WI38 (cell line): ENCODE measurements around the gene OR6B3.

Experiments used
- H3K4me3 ChIP-seq: 2 replicates; pipeline ENCODE4 v1.5.1; 2011; ENCODE audit warnings: low read depth, mild to moderate bottlenecking, control low read depth, low read length
- TF ChIP-seq, protein P1 (sequence below): IDR thresholded peaks from 2 replicates; pipeline ENCODE4 v1.5.1; 2012; ENCODE audit warnings: low read depth, mild to moderate bottlenecking, control low read depth, low read length

Gene OR6B3

DNA sequence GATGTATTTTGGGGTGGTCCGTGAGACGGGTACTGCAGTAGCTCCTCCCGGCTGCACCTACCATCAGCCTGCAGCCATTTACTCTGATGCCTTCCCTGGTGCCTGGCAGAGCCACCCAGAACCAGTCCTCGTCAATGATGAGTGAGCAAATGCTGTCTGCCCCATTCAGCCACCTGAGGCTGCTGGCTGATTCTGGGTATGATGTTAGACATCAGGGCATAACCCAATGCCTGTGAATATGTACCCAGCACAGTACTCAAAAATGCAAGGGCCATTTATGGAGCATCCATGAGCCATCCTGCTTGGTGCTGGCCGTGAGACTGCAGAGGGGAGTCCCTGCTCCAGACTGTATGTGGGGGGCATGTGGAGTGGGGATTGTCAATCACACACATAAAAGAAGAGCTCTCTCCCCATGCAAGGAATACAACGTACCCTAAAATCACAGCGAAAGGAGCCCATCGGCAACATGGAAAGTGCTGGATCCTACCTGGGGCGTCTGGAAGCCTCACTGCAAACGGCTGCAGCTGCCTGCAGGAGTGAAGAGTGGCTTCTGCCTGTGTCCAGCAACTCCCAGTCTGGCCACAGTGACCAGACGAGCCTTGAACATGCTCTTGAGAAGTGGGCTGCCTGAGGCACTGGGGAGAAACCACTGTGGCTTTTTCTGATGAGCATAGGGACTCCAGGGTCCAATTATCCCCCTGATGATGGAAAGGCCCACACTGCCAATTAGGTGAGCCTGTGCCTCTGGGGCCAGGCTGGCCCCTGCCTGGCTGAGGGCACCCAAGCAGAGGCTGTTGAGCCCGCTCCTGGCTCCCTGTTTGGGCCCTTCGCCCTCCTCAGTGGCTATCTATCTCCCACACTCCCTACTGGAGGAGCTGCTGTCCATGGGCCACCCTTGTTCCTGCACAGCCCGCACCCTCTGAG is 20.7 kb downstream of the OR6B3 start:
- TF ChIP-seq, protein P1, sequence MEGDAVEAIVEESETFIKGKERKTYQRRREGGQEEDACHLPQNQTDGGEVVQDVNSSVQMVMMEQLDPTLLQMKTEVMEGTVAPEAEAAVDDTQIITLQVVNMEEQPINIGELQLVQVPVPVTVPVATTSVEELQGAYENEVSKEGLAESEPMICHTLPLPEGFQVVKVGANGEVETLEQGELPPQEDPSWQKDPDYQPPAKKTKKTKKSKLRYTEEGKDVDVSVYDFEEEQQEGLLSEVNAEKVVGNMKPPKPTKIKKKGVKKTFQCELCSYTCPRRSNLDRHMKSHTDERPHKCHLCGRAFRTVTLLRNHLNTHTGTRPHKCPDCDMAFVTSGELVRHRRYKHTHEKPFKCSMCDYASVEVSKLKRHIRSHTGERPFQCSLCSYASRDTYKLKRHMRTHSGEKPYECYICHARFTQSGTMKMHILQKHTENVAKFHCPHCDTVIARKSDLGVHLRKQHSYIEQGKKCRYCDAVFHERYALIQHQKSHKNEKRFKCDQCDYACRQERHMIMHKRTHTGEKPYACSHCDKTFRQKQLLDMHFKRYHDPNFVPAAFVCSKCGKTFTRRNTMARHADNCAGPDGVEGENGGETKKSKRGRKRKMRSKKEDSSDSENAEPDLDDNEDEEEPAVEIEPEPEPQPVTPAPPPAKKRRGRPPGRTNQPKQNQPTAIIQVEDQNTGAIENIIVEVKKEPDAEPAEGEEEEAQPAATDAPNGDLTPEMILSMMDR = no peak
- no peak overlapping the region for H3K4me3 ChIP-seq

DNA sequence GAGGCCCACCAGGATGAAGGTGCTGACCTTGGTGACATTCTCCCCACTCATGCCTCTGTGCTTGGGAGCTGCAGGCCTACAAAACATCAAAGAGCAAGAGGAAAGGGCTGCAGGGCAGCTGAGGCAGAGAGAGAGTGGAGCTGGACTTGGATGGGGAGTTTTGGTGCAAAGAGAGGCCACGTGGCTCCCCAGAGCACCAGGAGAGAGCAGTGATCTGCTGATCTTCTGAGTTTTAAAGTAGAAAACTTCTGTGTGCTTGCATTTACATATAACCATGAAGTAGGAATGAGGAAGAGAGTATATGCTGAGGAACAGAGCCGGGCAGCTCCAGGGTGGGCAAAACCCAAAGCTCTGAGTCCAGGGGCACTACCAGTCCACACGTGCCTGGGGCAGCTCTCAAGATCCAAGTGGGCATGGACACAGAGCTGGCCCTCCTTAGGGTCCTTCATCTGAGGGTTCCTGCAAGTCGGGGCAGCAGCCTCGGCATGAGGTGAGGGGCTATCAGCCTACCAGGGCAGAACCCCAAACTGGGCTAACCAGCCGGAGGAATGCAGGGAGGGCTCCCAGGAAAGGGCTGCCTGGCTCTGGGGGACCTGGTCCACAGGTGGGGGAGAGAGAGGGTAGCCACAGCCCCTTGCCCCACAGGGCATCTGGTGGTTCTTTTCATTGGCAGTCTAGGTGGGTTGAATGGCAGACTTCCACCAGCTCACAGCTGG is 22.8 kb downstream of the OR6B3 start, which contains the start of gene OR6B2:
OR6B2 (minus strand) TSS at position 51 of the 716 bp plus-strand sequence; CDS start at position 51, 0 bp downstream.
- TF ChIP-seq, protein P1 = no peak
- H3K4me3 ChIP-seq = no peak within 1 kb of the TSS

DNA sequence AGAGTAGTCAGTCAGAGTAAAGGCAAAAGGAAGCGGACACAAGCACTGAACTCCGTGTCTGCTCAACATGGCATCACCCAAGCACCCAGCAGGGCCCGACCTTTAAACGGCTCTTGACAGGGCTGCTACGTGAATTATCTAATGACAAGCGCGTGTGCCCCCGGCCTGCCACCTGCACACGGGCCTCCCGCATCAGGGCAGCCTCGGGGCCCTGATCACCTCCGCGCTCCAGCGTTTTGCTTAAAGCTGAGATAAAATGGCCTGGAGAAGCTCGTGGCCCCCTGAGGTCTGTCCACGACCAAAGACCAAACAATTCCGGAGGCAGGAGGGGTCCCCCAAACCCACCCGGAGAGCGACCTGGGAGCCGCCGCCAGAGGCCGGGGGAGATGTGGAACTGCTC is 28.6 kb downstream of the OR6B3 start:
- TF ChIP-seq, protein P1 = no peak
- H3K4me3 ChIP-seq = peak overlapping the region; percentile 95

DNA sequence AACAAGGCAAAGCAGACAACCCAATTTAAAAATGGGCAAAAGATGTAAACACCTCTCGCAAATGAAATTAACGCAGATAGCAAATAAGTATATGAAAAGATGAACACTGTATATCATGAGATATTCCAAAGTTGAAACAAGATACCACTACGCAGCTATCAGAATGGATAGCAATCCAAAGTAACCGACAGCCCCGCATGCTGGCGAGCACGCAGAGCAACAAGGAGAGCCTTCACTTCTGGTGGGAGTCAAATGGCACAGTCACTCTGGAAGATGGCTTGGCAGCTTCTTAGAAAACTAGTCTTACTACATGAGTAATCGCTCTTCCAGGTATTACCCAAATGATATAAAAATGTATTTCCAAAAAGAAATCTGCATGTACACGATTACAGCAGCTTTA is 29.5 kb downstream of the OR6B3 start:
- TF ChIP-seq, protein P1 = no peak
- peak overlapping the region; percentile 95; the same call in 1 of the 2 replicates for H3K4me3 ChIP-seq

DNA sequence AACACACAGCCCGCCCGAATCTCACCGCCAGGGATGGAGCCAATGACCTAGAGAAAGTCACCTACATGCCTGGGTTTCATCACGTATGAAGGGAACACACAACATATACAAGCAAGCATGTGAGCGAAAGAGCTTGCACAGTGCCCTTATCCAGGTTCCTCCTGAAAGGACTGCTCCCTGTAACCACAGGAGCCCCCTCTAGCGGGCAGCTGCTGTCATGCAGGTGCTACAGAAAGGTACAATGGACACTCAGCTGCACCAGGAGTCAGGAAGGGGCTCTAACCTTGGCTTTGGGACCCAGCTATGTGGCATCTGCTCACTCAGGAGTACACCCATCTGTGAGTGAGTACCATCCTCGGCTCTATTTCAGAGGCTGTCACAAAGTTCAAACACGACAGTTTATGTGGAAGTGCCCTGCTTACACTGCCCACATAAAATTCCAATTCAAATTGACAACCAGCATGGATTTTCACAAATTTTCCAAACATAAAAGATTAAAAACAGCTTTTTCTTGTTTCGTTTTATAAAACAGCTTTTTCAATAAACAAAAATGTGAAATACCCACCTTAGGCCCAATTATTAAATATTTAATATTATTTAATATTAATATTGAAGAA is 31.7 kb downstream of the OR6B3 start:
- no peak overlapping the region for H3K4me3 ChIP-seq
- TF ChIP-seq, protein P1 = peak; percentile 90

DNA sequence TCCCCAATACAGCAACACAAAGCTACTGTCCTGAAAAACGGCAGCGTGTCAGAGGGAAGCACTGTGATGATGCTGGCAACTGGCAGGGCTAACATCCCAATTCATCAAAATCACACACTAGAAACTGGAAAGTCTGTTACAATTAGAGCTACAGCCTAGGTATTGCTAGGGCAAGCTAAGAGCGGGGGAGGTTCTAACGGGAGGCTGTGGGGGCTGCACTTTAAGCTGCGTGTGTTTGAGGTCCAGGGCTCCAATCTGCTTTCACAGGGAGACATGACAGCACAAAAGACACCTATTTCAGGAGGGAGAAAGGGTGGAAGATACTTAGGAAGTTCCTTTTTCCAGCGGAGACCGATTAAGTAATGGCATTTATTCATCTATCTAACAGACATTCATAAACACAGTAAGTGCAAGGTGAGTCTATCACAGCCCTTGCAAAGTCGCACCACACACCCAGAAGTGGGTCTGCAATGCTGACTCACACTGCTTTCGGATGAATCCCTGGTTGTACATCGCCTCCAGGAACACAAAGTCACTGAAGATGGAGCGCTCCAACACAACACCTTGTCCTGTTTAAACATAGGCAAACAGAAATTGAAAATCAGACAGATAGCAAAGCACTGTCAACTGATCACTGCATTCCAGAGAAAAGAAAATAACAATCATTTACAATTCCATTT is 35.1 kb downstream of the OR6B3 start:
- no peak overlapping the region for H3K4me3 ChIP-seq
- TF ChIP-seq, protein P1 = no peak
